Right atrium auricular region (tissue), 2 donors: ENCODE results near the gene C6orf15. TPM values are rescaled to one million over a fixed set of nuclear protein-coding genes. Genes with fewer than 3 reads are reported as not detected.
A peak's percentile ranks its signal among the peaks of the same experiment; 100 is the strongest.

Experiments used
- DNase-seq: peaks from one replicate; pipeline ENCODE4 v3.0.0-alpha.2; 2019; ENCODE audit warnings: low spot score
- H3K27ac ChIP-seq, 2 donors: fragments of 200-600 bp; sonication (generic); 1 replicate in 1 of 2; 2 replicates in 1 of 2; pipeline ENCODE4 v1.5.1; 2016 to 2019
- H3K27me3 ChIP-seq, 2 donors: fragments of 200-600 bp; sonication (generic); one replicate each; pipeline versions ENCODE4 v1.5.1 to v1.6.0; 2017 to 2019
- H3K36me3 ChIP-seq: fragments of 200-600 bp; sonication (generic); one replicate; pipeline ENCODE4 v1.5.1; 2016
- H3K4me1 ChIP-seq, 2 donors: fragments of 200-600 bp; sonication (generic); one replicate each; pipeline versions ENCODE4 v1.5.1 to v1.6.0; 2017 to 2019
- H3K4me3 ChIP-seq, 2 donors: fragments of 200-600 bp; sonication (generic); 1 replicate in 1 of 2; 2 replicates in 1 of 2; pipeline ENCODE4 v1.5.1; 2017 to 2019; ENCODE audit warnings: mild to moderate bottlenecking in 1 of 2, moderate library complexity in 1 of 2
- H3K9me3 ChIP-seq, 2 donors: fragments of 200-600 bp; sonication (generic); one replicate each; pipeline ENCODE4 v1.5.1; 2019
- total RNA-seq, 2 donors: library from RNA; depleted of rRNA; stranded (reverse); fragments of >200 nt; gene quantifications; one replicate each; pipeline ENCODE4 v1.1.0, GENCODE V29; 2016
- TF ChIP-seq, protein P1 (sequence below), 2 donors: fragments of 200-600 bp; sonication (generic); IDR thresholded peaks; one replicate each; pipeline ENCODE4 v1.5.1; 2019; ENCODE audit warnings: antibody characterized with exemption in 2 of 2

C6orf15 gene
- not detected for total RNA-seq

- H3K4me3 ChIP-seq = no peak within 1 kb of the TSS
- TF ChIP-seq, protein P1, sequence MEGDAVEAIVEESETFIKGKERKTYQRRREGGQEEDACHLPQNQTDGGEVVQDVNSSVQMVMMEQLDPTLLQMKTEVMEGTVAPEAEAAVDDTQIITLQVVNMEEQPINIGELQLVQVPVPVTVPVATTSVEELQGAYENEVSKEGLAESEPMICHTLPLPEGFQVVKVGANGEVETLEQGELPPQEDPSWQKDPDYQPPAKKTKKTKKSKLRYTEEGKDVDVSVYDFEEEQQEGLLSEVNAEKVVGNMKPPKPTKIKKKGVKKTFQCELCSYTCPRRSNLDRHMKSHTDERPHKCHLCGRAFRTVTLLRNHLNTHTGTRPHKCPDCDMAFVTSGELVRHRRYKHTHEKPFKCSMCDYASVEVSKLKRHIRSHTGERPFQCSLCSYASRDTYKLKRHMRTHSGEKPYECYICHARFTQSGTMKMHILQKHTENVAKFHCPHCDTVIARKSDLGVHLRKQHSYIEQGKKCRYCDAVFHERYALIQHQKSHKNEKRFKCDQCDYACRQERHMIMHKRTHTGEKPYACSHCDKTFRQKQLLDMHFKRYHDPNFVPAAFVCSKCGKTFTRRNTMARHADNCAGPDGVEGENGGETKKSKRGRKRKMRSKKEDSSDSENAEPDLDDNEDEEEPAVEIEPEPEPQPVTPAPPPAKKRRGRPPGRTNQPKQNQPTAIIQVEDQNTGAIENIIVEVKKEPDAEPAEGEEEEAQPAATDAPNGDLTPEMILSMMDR (IDR thresholded peaks at IDR 0.05) = no peak
- peak within 1 kb of the TSS in 1 of 2 donors; percentile 15 for H3K27ac ChIP-seq
- no peaks in the 10 kb centered on the region for H3K36me3 ChIP-seq
- no peaks in the 10 kb centered on the region for H3K27me3 ChIP-seq
- H3K4me1 ChIP-seq = peaks cover 0 to 29% of the 10 kb centered on the region in 2 donors
- no peak for DNase-seq
- no peaks in the 10 kb centered on the region for H3K9me3 ChIP-seq
Observed at GRCh38 chr6:31112478-31112877, at the start of gene C6orf15. Gene C6orf15 (minus strand): TSS chr6:31112575. CDS start chr6:31112555, 20 bp downstream.

DNA sequence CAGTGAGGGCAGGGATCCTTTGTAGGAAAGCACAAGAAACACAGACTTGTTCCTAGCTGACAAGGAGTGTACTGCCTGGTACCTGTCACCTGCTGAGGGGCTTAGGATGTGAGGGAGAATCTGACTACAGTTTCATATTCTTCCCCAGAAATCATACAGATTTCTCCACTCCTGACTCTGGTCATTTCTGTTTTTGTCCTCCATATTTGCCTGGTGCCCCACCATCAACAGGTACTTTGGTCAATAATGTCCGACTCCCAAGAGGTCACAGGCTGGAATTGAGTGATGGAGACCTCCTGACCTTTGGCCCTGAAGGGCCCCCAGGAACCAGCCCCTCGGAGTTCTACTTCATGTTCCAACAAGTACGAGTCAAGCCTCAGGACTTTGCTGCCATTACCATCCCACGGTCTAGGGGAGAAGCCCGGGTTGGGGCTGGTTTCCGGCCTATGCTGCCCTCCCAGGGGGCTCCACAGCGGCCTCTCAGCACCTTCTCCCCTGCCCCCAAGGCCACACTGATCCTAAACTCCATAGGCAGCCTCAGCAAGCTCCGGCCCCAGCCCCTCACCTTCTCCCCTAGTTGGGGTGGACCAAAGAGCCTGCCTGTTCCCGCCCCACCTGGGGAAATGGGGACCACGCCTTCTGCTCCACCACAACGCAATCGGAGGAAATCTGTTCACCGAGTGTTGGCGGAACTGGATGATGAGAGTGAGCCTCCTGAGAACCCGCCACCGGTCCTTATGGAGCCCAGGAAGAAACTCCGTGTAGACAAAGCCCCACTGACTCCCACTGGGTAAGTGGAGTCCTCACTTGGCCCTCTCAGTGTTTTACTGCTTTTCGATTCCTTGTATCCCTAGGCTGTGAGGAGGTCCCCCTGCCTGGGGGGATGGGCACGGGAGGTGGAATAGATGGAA lies 49.1 kb upstream of the C6orf15 start:
- no peak for DNase-seq
- H3K4me3 ChIP-seq = no peak overlapping the region
- H3K9me3 ChIP-seq = no peaks in the 10 kb centered on the region
- H3K27me3 ChIP-seq = no peaks in the 10 kb centered on the region
- TF ChIP-seq, protein P1 (IDR thresholded peaks at IDR 0.05) = no peak
- H3K27ac ChIP-seq = no peak overlapping the region
- peaks cover 0 to 20% of the 10 kb centered on the region in 2 donors for H3K4me1 ChIP-seq
- H3K36me3 ChIP-seq = no peaks in the 10 kb centered on the region

DNA sequence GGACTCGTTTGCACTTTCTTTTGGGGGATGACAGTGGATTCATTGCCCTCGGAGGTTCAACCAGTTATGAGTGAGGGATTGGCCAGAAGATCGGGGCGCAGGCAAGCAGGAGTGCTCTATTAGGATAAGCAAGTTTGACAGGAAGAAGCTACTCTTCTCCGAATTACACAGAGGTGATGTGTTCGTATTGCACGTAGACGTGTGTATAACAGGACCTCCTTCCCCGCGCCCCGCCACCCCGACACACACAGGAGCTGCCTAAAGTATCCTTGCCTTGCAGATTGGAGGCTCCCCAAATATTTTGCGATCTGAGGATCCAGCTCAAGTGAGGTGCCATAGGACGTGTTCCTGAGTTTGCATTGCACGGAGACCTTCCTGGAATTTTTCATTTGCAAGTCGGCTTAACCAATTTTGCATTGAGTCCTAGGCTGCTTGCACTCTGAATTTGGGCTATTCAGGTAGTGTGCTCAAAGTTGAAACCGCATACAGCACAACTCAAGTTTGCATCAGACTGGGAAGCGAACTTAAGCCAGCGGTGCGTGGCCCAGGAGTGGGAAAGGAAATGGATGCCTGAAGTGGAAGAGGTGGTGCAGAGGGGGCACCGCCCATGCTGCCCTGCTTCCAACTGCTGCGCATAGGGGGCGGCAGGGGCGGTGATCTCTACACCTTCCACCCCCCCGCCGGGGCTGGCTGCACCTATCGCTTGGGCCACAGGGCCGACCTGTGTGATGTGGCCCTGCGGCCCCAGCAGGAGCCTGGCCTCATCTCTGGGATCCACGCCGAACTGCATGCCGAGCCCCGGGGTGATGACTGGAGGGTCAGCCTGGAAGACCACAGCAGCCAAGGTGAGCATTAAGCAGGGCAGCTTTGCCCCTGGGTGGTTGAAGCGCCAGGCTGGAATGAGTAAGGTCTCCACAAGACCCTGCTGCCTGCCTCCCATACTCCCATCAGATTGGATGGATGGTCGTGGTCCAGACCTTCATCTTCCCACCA lies 46.8 kb upstream of the C6orf15 start:
- H3K36me3 ChIP-seq = peaks cover 5% of the 10 kb centered on the region
- peaks cover 0 to 20% of the 10 kb centered on the region in 2 donors for H3K4me1 ChIP-seq
- TF ChIP-seq, protein P1 (IDR thresholded peaks at IDR 0.05) = no peak
- H3K9me3 ChIP-seq = no peaks in the 10 kb centered on the region
- peak overlapping the region in 1 of 2 donors; percentile 51 for H3K27ac ChIP-seq
- H3K27me3 ChIP-seq = no peaks in the 10 kb centered on the region
- DNase-seq = no peak
- H3K4me3 ChIP-seq = peak overlapping the region; percentile 52 to 72

DNA sequence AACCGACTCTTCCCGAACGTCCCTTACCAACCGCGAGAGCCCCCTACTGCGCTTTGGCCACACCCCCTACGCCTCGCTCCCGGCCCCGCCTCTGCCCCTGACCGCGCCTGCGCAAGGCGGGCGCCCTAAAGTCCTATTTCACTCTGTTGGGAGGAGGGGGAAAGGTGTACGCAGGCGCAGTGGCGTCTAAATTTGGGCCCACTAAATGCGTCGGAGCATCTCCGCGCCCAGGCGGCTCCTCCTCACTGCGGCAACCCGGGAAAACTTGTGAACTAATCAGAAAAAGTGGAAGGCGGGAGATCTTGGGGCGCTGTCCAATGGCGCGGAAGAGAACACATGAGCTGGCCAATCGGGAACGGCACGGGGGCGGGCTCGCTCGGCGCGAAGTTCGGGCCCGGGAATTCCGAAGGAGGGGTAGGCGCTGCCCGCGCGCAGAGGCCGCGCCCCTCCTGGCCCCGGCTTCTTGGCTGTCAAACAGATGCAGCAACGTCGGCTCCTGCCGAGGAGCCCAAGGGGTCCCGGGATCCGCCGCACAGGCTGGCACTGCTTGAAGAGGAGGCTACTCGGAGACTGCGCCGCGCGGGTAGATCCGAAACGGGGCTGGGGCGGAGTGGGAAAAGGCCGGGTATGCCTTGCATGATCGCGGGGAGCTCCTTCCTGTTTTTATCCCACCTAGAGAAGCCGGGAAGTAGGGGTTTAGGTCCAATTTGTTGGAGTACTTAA lies 45.9 kb upstream of the C6orf15 start, which contains the start of gene TCF19:
TSS of gene TCF19 (plus strand) at position 450 of the 723 bp plus-strand sequence. CDS start 881 bp downstream, outside the sequence.
- peaks cover 13% of the 10 kb centered on the region for H3K36me3 ChIP-seq
- DNase-seq = peak; percentile 99
- H3K4me1 ChIP-seq = peaks cover 0 to 20% of the 10 kb centered on the region in 2 donors
- H3K27me3 ChIP-seq = no peaks in the 10 kb centered on the region
- TF ChIP-seq, protein P1 (IDR thresholded peaks at IDR 0.05) = peak in 1 of 2 donors; percentile 15
- H3K9me3 ChIP-seq = no peaks in the 10 kb centered on the region
- peak within 1 kb of the TSS; percentile 52 to 72 for H3K4me3 ChIP-seq
- H3K27ac ChIP-seq = peak within 1 kb of the TSS; percentile 58 to 80
